ENCODE results near the gene ECM2.
A peak's percentile ranks its signal among the peaks of the same experiment; 100 is the strongest.

ECM2 gene

GRCh38 chr9:92474587-92474986 is 61.2 kb downstream of the ECM2 start:
- Histone ChIP-seq H3K27me3 (replicated peaks in 2 of 5; ENCODE audit: control insufficient read depth in 4 of 5, insufficient read depth in 5 of 5, low read length in 4 of 5) (no peaks in the 10 kb centered on the region), H3K4me1 (ENCODE audit: control extremely low read depth in 1 of 4, control insufficient read depth in 4 of 4, insufficient read depth in 4 of 4, low read length in 3 of 4) (no peaks in the 10 kb centered on the region), H3K27ac (ENCODE audit: insufficient read depth in 1 of 2, low read depth in 1 of 2, low read length in 2 of 2, poor library complexity in 1 of 2, severe bottlenecking in 2 of 2) (no peak overlapping the region), H3K4me3 (ENCODE audit: control insufficient read depth in 1 of 7, extremely low read depth in 1 of 7, insufficient read depth in 4 of 7, low read depth in 2 of 7, low read length in 6 of 7) (no peak overlapping the region), H3K9me3 (ENCODE audit: control extremely low read depth in 1 of 5, control insufficient read depth in 4 of 5, insufficient read depth in 2 of 5, low read depth in 1 of 5, low read length in 4 of 5) (no peaks in the 10 kb centered on the region), H3K36me3 (ENCODE audit: control insufficient read depth in 4 of 4, insufficient read depth in 4 of 4, low read length in 3 of 4) (no peaks in the 10 kb centered on the region)
- CTCF ChIA-PET: no interaction called here
- 100% methylated on average over 2 of the region's 3 CpGs for whole genome bisulfite sequencing (ENCODE audit: insufficient coverage)
- no peak for DNase-seq
- POLR2A ChIA-PET: no interaction called here

- H3K4me3 ChIP-seq (ENCODE audit: control insufficient read depth in 1 of 7, extremely low read depth in 1 of 7, insufficient read depth in 4 of 7, low read depth in 2 of 7, low read length in 6 of 7): no peak overlapping the region
- no peaks in the 10 kb centered on the region for H3K27me3 ChIP-seq (replicated peaks in 2 of 5; ENCODE audit: control insufficient read depth in 4 of 5, insufficient read depth in 5 of 5, low read length in 4 of 5)
- no peak for DNase-seq
- H3K27ac ChIP-seq (ENCODE audit: insufficient read depth in 1 of 2, low read depth in 1 of 2, low read length in 2 of 2, poor library complexity in 1 of 2, severe bottlenecking in 2 of 2): no peak overlapping the region
- no CpG with 5 or more reads among the region's 2 CpGs for WGBS (ENCODE audit: insufficient coverage)
- no peaks in the 10 kb centered on the region for H3K36me3 ChIP-seq (ENCODE audit: control insufficient read depth in 4 of 4, insufficient read depth in 4 of 4, low read length in 3 of 4)
- ChIA-PET CTCF (interaction anchor here (0.6 kb wide), 1 partner anchor 218 kb away, joined by 3 read pairs; no protein-coding TSS in a partner anchor), POLR2A (no interaction called here)
- H3K9me3 ChIP-seq (ENCODE audit: control extremely low read depth in 1 of 5, control insufficient read depth in 4 of 5, insufficient read depth in 2 of 5, low read depth in 1 of 5, low read length in 4 of 5): no peaks in the 10 kb centered on the region
- H3K4me1 ChIP-seq (ENCODE audit: control extremely low read depth in 1 of 4, control insufficient read depth in 4 of 4, insufficient read depth in 4 of 4, low read length in 3 of 4): no peaks in the 10 kb centered on the region
These were observed 67.6 kb downstream of the ECM2 start for GRCh38 chr9:92468206-92468605.

DNA sequence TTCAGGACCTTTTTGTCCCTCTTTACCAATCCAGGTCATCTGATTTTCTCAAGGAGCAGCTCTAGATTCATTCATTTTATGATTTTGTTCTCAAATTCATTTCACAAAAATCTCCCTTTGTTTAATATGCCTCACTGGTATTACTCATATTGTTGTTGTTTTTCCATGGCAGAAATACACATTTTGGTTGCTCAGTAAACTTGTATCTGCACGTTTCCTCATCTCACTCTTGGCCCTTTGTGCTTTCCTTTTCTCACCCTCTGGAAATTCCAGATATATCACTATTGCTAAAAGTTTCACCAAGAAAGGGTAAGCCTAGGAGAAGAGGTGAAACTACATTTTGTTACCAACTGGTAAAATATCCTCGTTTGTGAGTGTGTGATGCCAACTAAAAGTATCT is 68.3 kb downstream of the ECM2 start:
- no peaks in the 10 kb centered on the region for H3K27me3 ChIP-seq (replicated peaks in 2 of 5; ENCODE audit: control insufficient read depth in 4 of 5, insufficient read depth in 5 of 5, low read length in 4 of 5)
- 100% methylated on average over 2 of the region's 2 CpGs for WGBS (ENCODE audit: insufficient coverage)
- ChIA-PET POLR2A (no interaction called here), CTCF (no interaction called here)
- H3K36me3 ChIP-seq (ENCODE audit: control insufficient read depth in 4 of 4, insufficient read depth in 4 of 4, low read length in 3 of 4): no peaks in the 10 kb centered on the region
- DNase-seq: no peak
- H3K27ac ChIP-seq (ENCODE audit: insufficient read depth in 1 of 2, low read depth in 1 of 2, low read length in 2 of 2, poor library complexity in 1 of 2, severe bottlenecking in 2 of 2): no peak overlapping the region
- no peaks in the 10 kb centered on the region for H3K9me3 ChIP-seq (ENCODE audit: control extremely low read depth in 1 of 5, control insufficient read depth in 4 of 5, insufficient read depth in 2 of 5, low read depth in 1 of 5, low read length in 4 of 5)
- no peak overlapping the region for H3K4me3 ChIP-seq (ENCODE audit: control insufficient read depth in 1 of 7, extremely low read depth in 1 of 7, insufficient read depth in 4 of 7, low read depth in 2 of 7, low read length in 6 of 7)
- no peaks in the 10 kb centered on the region for H3K4me1 ChIP-seq (ENCODE audit: control extremely low read depth in 1 of 4, control insufficient read depth in 4 of 4, insufficient read depth in 4 of 4, low read length in 3 of 4)

DNA sequence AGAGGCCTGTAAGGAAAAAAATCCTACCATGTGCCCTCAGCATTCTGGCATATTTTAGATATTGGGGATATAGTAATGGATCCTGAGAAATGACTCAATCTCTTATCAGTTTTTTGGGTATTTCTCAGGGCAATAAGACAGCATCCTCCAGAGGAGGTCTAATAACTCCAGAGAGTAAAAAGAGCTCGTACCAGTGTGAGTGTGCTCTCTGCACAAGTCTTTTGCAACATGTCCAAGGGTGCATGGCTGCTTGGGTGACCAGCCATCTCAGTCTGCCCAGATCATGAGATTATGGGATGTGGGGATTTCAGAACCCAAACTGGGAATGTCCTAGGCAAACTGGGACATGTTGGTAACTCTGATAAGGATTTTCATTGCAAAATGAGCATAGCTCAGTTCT is 68.7 kb downstream of the ECM2 start:
- DNase-seq: no peak
- Histone ChIP-seq H3K4me3 (ENCODE audit: control insufficient read depth in 1 of 7, extremely low read depth in 1 of 7, insufficient read depth in 4 of 7, low read depth in 2 of 7, low read length in 6 of 7) (no peak overlapping the region), H3K27me3 (replicated peaks in 2 of 5; ENCODE audit: control insufficient read depth in 4 of 5, insufficient read depth in 5 of 5, low read length in 4 of 5) (no peaks in the 10 kb centered on the region), H3K4me1 (ENCODE audit: control extremely low read depth in 1 of 4, control insufficient read depth in 4 of 4, insufficient read depth in 4 of 4, low read length in 3 of 4) (no peaks in the 10 kb centered on the region), H3K36me3 (ENCODE audit: control insufficient read depth in 4 of 4, insufficient read depth in 4 of 4, low read length in 3 of 4) (no peaks in the 10 kb centered on the region), H3K27ac (ENCODE audit: insufficient read depth in 1 of 2, low read depth in 1 of 2, low read length in 2 of 2, poor library complexity in 1 of 2, severe bottlenecking in 2 of 2) (no peak overlapping the region), H3K9me3 (ENCODE audit: control extremely low read depth in 1 of 5, control insufficient read depth in 4 of 5, insufficient read depth in 2 of 5, low read depth in 1 of 5, low read length in 4 of 5) (no peaks in the 10 kb centered on the region)
- 100% methylated on average over 1 of the region's 1 CpG for WGBS (ENCODE audit: insufficient coverage)
- ChIA-PET POLR2A (no interaction called here), CTCF (no interaction called here)

DNA sequence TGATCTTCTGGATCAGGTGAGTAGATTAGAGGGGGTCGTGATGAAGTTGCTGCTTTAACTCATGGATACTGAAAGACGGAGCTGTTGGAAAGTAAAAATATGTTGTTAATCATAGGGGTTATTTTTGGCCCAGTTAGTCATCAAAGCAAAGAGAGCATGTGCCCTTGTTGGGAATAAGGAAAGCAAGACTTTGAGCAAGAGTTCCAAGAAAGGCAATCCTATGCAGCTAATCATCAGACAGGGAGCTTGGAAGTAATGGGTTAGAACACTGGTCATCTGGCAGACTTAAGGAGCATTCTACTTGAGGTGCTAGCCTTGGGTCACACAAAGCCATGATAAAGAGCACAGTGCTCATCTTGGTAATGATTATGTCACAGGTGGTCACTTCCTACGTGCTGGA is 71.8 kb downstream of the ECM2 start:
- Histone ChIP-seq H3K4me3 (ENCODE audit: control insufficient read depth in 1 of 7, extremely low read depth in 1 of 7, insufficient read depth in 4 of 7, low read depth in 2 of 7, low read length in 6 of 7) (no peak overlapping the region), H3K27ac (ENCODE audit: insufficient read depth in 1 of 2, low read depth in 1 of 2, low read length in 2 of 2, poor library complexity in 1 of 2, severe bottlenecking in 2 of 2) (no peak overlapping the region), H3K4me1 (ENCODE audit: control extremely low read depth in 1 of 4, control insufficient read depth in 4 of 4, insufficient read depth in 4 of 4, low read length in 3 of 4) (no peaks in the 10 kb centered on the region), H3K9me3 (ENCODE audit: control extremely low read depth in 1 of 5, control insufficient read depth in 4 of 5, insufficient read depth in 2 of 5, low read depth in 1 of 5, low read length in 4 of 5) (no peaks in the 10 kb centered on the region), H3K27me3 (replicated peaks in 2 of 5; ENCODE audit: control insufficient read depth in 4 of 5, insufficient read depth in 5 of 5, low read length in 4 of 5) (no peaks in the 10 kb centered on the region), H3K36me3 (ENCODE audit: control insufficient read depth in 4 of 4, insufficient read depth in 4 of 4, low read length in 3 of 4) (no peaks in the 10 kb centered on the region)
- 97% methylated on average over 3 of the region's 3 CpGs for WGBS (ENCODE audit: insufficient coverage)
- POLR2A ChIA-PET: no interaction called here
- DNase-seq: no peak
- CTCF ChIA-PET: no interaction called here

GRCh38 chr9:92463387-92463786 is 72.4 kb downstream of the ECM2 start:
- DNase-seq: no peak
- no peak overlapping the region for H3K27ac ChIP-seq (ENCODE audit: insufficient read depth in 1 of 2, low read depth in 1 of 2, low read length in 2 of 2, poor library complexity in 1 of 2, severe bottlenecking in 2 of 2)
- H3K4me1 ChIP-seq (ENCODE audit: control extremely low read depth in 1 of 4, control insufficient read depth in 4 of 4, insufficient read depth in 4 of 4, low read length in 3 of 4): no peaks in the 10 kb centered on the region
- no peaks in the 10 kb centered on the region for H3K36me3 ChIP-seq (ENCODE audit: control insufficient read depth in 4 of 4, insufficient read depth in 4 of 4, low read length in 3 of 4)
- H3K9me3 ChIP-seq (ENCODE audit: control extremely low read depth in 1 of 5, control insufficient read depth in 4 of 5, insufficient read depth in 2 of 5, low read depth in 1 of 5, low read length in 4 of 5): no peaks in the 10 kb centered on the region
- ChIA-PET POLR2A (no interaction called here), CTCF (no interaction called here)
- no peak overlapping the region for H3K4me3 ChIP-seq (ENCODE audit: control insufficient read depth in 1 of 7, extremely low read depth in 1 of 7, insufficient read depth in 4 of 7, low read depth in 2 of 7, low read length in 6 of 7)
- no peaks in the 10 kb centered on the region for H3K27me3 ChIP-seq (replicated peaks in 2 of 5; ENCODE audit: control insufficient read depth in 4 of 5, insufficient read depth in 5 of 5, low read length in 4 of 5)

GRCh38 chr9:92457576-92457975 is 78.2 kb downstream of the ECM2 start:
- WGBS (ENCODE audit: insufficient coverage): no CpG with 5 or more reads among the region's 4 CpGs
- H3K4me1 ChIP-seq (ENCODE audit: control extremely low read depth in 1 of 4, control insufficient read depth in 4 of 4, insufficient read depth in 4 of 4, low read length in 3 of 4): no peaks in the 10 kb centered on the region
- ChIA-PET CTCF (no interaction called here), POLR2A (no interaction called here)
- DNase-seq: no peak
- no peak overlapping the region for H3K27ac ChIP-seq (ENCODE audit: insufficient read depth in 1 of 2, low read depth in 1 of 2, low read length in 2 of 2, poor library complexity in 1 of 2, severe bottlenecking in 2 of 2)
- no peak overlapping the region for H3K4me3 ChIP-seq (ENCODE audit: control insufficient read depth in 1 of 7, extremely low read depth in 1 of 7, insufficient read depth in 4 of 7, low read depth in 2 of 7, low read length in 6 of 7)
- no peaks in the 10 kb centered on the region for H3K36me3 ChIP-seq (ENCODE audit: control insufficient read depth in 4 of 4, insufficient read depth in 4 of 4, low read length in 3 of 4)
- no peaks in the 10 kb centered on the region for H3K9me3 ChIP-seq (ENCODE audit: control extremely low read depth in 1 of 5, control insufficient read depth in 4 of 5, insufficient read depth in 2 of 5, low read depth in 1 of 5, low read length in 4 of 5)
- H3K27me3 ChIP-seq (replicated peaks in 2 of 5; ENCODE audit: control insufficient read depth in 4 of 5, insufficient read depth in 5 of 5, low read length in 4 of 5): no peaks in the 10 kb centered on the region

DNA sequence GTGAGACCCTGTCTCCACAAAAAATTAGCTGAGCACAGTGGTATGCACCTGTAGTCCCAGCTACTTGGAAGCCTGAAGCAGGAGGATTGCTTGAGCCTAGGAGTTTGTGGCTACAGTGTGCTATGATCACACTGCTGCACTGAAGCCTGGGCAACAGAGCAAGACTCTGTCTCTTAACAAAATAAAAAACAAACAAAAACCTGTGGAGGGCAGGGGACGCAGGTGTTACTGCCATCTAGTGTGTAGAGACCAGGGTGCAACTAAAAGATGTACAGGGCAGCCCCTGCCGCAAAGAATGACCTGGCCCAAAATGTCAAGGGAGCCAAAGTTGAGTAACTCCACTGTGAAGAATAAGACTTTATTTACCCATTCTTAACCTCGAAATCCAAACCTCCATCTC is 80.6 kb downstream of the ECM2 start:
- 83% methylated on average over 1 of the region's 3 CpGs for WGBS (ENCODE audit: insufficient coverage)
- Histone ChIP-seq H3K9me3 (ENCODE audit: control extremely low read depth in 1 of 5, control insufficient read depth in 4 of 5, insufficient read depth in 2 of 5, low read depth in 1 of 5, low read length in 4 of 5) (no peaks in the 10 kb centered on the region), H3K4me1 (ENCODE audit: control extremely low read depth in 1 of 4, control insufficient read depth in 4 of 4, insufficient read depth in 4 of 4, low read length in 3 of 4) (no peaks in the 10 kb centered on the region), H3K4me3 (ENCODE audit: control insufficient read depth in 1 of 7, extremely low read depth in 1 of 7, insufficient read depth in 4 of 7, low read depth in 2 of 7, low read length in 6 of 7) (no peak overlapping the region), H3K27ac (ENCODE audit: insufficient read depth in 1 of 2, low read depth in 1 of 2, low read length in 2 of 2, poor library complexity in 1 of 2, severe bottlenecking in 2 of 2) (no peak overlapping the region), H3K36me3 (ENCODE audit: control insufficient read depth in 4 of 4, insufficient read depth in 4 of 4, low read length in 3 of 4) (no peaks in the 10 kb centered on the region), H3K27me3 (replicated peaks in 2 of 5; ENCODE audit: control insufficient read depth in 4 of 5, insufficient read depth in 5 of 5, low read length in 4 of 5) (no peaks in the 10 kb centered on the region)
- ChIA-PET POLR2A (no interaction called here), CTCF (interaction anchor here (2.3 kb wide), 1 partner anchor 16 kb away, joined by 5 read pairs; no protein-coding TSS in a partner anchor)
- peak; percentile 2 to 9 (median 6) for DNase-seq

Measured in common myeloid progenitor, CD34-positive (primary cell).